MM.1S (cell line): ENCODE results near the gene SHFL.

Source experiments
- EZH2 ChIP-seq: fragments of 300-600 bp; sonication (generic); optimal IDR thresholded peaks from 2 replicates; pipeline ENCODE3; 2017; ENCODE audit warnings: low read depth, mild to moderate bottlenecking, antibody characterized with exemption, low read length, mixed read lengths
- TF ChIP-seq, protein P1 (sequence below): fragments of 300-600 bp; sonication (generic); IDR thresholded peaks from 2 replicates; pipeline ENCODE4 v1.5.1; 2016; ENCODE audit warnings: antibody characterized with exemption, low read length, mixed read lengths

DNA sequence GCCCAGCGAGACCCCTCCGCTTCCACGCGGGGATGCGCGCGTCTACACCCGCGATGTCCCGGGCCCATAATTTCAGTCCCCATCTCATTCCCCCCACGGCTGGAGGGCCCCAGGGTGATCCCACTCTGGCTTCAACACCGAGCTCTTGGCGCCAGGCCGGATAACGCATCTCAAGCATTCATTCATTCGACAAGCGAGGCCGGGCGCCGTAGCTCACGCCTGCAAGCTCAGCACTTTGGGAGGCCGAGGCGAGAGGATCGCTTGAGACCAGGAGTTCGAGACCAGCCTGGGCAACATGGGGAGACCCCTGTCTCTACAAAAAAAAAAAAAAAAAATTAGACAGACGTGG is 10.5 kb downstream of the SHFL start:
- no peak for TF ChIP-seq EZH2
- TF ChIP-seq, protein P1, sequence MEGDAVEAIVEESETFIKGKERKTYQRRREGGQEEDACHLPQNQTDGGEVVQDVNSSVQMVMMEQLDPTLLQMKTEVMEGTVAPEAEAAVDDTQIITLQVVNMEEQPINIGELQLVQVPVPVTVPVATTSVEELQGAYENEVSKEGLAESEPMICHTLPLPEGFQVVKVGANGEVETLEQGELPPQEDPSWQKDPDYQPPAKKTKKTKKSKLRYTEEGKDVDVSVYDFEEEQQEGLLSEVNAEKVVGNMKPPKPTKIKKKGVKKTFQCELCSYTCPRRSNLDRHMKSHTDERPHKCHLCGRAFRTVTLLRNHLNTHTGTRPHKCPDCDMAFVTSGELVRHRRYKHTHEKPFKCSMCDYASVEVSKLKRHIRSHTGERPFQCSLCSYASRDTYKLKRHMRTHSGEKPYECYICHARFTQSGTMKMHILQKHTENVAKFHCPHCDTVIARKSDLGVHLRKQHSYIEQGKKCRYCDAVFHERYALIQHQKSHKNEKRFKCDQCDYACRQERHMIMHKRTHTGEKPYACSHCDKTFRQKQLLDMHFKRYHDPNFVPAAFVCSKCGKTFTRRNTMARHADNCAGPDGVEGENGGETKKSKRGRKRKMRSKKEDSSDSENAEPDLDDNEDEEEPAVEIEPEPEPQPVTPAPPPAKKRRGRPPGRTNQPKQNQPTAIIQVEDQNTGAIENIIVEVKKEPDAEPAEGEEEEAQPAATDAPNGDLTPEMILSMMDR: no peak
